ENCODE data around the gene PI4K2B. TPM values are rescaled to one million over a fixed set of nuclear protein-coding genes. Genes with fewer than 3 reads are reported as not detected.

The PI4K2B gene
- total and polyA plus RNA-seq, 10 of the 15 experiments (the other 5 are each of a cell fraction or from before 2014, with no cell fraction given), result 12.9 to 55.3 (median 40.7) TPM

DNA sequence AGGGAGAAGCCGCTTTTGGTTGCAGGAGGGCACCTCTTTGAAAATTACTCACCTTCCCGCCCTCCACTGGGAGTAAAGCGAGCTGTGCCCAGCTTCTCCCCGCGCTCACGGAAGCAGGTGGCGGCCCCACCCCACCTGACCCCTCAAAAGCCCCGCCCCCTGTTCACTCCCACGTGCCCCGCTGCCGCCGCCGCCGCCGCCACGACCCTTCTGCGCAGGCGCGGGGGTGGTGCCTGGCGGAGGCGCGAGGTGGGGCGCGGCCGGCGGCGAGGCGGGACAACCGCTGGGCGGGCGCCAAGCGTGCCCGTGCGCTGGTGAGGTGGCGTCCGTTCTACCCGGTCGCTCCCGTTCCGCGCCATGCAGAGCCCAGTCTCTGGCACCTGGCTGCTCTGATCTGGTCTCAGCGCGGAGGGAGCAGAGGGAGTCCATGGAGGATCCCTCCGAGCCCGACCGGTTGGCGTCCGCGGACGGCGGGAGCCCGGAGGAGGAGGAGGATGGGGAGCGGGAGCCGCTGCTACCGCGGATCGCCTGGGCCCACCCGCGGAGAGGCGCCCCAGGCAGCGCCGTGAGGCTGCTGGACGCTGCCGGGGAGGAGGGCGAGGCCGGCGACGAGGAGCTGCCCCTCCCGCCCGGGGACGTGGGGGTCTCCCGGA is at the start of gene PI4K2B (continued):
- TF ChIP-seq, protein P1, sequence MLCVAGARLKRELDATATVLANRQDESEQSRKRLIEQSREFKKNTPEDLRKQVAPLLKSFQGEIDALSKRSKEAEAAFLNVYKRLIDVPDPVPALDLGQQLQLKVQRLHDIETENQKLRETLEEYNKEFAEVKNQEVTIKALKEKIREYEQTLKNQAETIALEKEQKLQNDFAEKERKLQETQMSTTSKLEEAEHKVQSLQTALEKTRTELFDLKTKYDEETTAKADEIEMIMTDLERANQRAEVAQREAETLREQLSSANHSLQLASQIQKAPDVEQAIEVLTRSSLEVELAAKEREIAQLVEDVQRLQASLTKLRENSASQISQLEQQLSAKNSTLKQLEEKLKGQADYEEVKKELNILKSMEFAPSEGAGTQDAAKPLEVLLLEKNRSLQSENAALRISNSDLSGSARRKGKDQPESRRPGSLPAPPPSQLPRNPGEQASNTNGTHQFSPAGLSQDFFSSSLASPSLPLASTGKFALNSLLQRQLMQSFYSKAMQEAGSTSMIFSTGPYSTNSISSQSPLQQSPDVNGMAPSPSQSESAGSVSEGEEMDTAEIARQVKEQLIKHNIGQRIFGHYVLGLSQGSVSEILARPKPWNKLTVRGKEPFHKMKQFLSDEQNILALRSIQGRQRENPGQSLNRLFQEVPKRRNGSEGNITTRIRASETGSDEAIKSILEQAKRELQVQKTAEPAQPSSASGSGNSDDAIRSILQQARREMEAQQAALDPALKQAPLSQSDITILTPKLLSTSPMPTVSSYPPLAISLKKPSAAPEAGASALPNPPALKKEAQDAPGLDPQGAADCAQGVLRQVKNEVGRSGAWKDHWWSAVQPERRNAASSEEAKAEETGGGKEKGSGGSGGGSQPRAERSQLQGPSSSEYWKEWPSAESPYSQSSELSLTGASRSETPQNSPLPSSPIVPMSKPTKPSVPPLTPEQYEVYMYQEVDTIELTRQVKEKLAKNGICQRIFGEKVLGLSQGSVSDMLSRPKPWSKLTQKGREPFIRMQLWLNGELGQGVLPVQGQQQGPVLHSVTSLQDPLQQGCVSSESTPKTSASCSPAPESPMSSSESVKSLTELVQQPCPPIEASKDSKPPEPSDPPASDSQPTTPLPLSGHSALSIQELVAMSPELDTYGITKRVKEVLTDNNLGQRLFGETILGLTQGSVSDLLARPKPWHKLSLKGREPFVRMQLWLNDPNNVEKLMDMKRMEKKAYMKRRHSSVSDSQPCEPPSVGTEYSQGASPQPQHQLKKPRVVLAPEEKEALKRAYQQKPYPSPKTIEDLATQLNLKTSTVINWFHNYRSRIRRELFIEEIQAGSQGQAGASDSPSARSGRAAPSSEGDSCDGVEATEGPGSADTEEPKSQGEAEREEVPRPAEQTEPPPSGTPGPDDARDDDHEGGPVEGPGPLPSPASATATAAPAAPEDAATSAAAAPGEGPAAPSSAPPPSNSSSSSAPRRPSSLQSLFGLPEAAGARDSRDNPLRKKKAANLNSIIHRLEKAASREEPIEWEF (IDR thresholded peaks at IDR 0.05; ENCODE audit: insufficient replicate concordance, low read depth, low read length), result no peak
- TF ChIP-seq CBFB (IDR thresholded peaks at IDR 0.05; ENCODE audit: low read depth) (no peak; the same call in 1 of the 2 replicates), EZH2 (IDR thresholded peaks at IDR 0.05; ENCODE audit: borderline replicate concordance, control insufficient read depth, low read depth, low read length) (no peak), HSF1 (IDR thresholded peaks at IDR 0.05; ENCODE audit: low read depth, low read length) (no peak), CREM (IDR thresholded peaks at IDR 0.05; ENCODE audit: low read depth) (no peak), SMAD1 (IDR thresholded peaks at IDR 0.05; ENCODE audit: low read depth, partially characterized antibody) (no peak), EGR1 (IDR thresholded peaks at IDR 0.05; ENCODE audit: borderline replicate concordance in 1 of 2, low read depth in 2 of 2, low read length in 2 of 2) (0 out of 3 replicates have a peak, but pooled peaks of 1 of the 2 experiments have one; percentile 40), ZNF274 (IDR thresholded peaks at IDR 0.05; ENCODE audit: insufficient read depth, insufficient read length) (no peak), ATF7 (IDR thresholded peaks at IDR 0.05; ENCODE audit: low read depth) (no peak), CHD2 (IDR thresholded peaks at IDR 0.05; ENCODE audit: borderline replicate concordance, low read depth, low read length) (no peak; the same call in 1 of the 2 replicates), ZNF384 (IDR thresholded peaks at IDR 0.05; ENCODE audit: borderline replicate concordance, low read depth, low read length) (no peak), RUNX3 (IDR thresholded peaks at IDR 0.05; ENCODE audit: low read length) (no peak), POU2F2 (IDR thresholded peaks at IDR 0.05; ENCODE audit: borderline replicate concordance, low read depth, low read length) (peak; percentile 15; the same call in 1 of the 3 replicates), STAT3 (IDR thresholded peaks at IDR 0.05; ENCODE audit: low read depth, low read length) (no peak), YBX1 (IDR thresholded peaks at IDR 0.05) (no peak), ZNF207 (IDR thresholded peaks at IDR 0.05; ENCODE audit: borderline replicate concordance) (no peak), HDAC2 (IDR thresholded peaks at IDR 0.05) (no peak)
- TF ChIP-seq, protein P2, sequence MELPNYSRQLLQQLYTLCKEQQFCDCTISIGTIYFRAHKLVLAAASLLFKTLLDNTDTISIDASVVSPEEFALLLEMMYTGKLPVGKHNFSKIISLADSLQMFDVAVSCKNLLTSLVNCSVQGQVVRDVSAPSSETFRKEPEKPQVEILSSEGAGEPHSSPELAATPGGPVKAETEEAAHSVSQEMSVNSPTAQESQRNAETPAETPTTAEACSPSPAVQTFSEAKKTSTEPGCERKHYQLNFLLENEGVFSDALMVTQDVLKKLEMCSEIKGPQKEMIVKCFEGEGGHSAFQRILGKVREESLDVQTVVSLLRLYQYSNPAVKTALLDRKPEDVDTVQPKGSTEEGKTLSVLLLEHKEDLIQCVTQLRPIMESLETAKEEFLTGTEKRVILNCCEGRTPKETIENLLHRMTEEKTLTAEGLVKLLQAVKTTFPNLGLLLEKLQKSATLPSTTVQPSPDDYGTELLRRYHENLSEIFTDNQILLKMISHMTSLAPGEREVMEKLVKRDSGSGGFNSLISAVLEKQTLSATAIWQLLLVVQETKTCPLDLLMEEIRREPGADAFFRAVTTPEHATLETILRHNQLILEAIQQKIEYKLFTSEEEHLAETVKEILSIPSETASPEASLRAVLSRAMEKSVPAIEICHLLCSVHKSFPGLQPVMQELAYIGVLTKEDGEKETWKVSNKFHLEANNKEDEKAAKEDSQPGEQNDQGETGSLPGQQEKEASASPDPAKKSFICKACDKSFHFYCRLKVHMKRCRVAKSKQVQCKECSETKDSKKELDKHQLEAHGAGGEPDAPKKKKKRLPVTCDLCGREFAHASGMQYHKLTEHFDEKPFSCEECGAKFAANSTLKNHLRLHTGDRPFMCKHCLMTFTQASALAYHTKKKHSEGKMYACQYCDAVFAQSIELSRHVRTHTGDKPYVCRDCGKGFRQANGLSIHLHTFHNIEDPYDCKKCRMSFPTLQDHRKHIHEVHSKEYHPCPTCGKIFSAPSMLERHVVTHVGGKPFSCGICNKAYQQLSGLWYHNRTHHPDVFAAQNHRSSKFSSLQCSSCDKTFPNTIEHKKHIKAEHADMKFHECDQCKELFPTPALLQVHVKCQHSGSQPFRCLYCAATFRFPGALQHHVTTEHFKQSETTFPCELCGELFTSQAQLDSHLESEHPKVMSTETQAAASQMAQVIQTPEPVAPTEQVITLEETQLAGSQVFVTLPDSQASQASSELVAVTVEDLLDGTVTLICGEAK (IDR thresholded peaks at IDR 0.05; ENCODE audit: borderline replicate concordance), result no peak
